GM19324 (cell line): ENCODE data around the gene GMFB.

Source experiments
- ATAC-seq: cut with Tn5 transposase; IDR thresholded peaks from one replicate; pipeline ENCODE4 v1.9.1; 2021; ENCODE audit warnings: mild to moderate bottlenecking, moderate library complexity; ENCODE audit not compliant: unreplicated experiment, low FRiP score

The GMFB gene

GRCh38 chr14:54493293-54493692 lies 4.5 kb upstream of the GMFB start:
- ATAC-seq: no peak

- ATAC-seq: no peak
These were observed 1.8 kb upstream of the GMFB start for GRCh38 chr14:54490445-54491175.

GRCh38 chr14:54489731-54490444 lies 1.1 kb upstream of the GMFB start:
- no peak for ATAC-seq

- peak; percentile 10 for ATAC-seq
These were observed 521 bp upstream of the GMFB start for GRCh38 chr14:54489318-54489683.

GRCh38 chr14:54488318-54488645 lies 498 bp downstream of the GMFB start:
- ATAC-seq: no peak

GRCh38 chr14:54487771-54488170 lies 1.0 kb downstream of the GMFB start:
- no peak for ATAC-seq

GRCh38 chr14:54486685-54487084 lies 2.1 kb downstream of the GMFB start:
- ATAC-seq: no peak

- no peak for ATAC-seq
These were observed 4.9 kb downstream of the GMFB start for GRCh38 chr14:54483846-54484245.

- ATAC-seq: no peak
These were observed 5.6 kb downstream of the GMFB start for GRCh38 chr14:54483073-54483745.

- no peak for ATAC-seq
These were observed 7.1 kb downstream of the GMFB start for GRCh38 chr14:54481695-54482094.

- no peak for ATAC-seq
These were observed 7.8 kb downstream of the GMFB start for GRCh38 chr14:54480830-54481562.

GRCh38 chr14:54478636-54479215 lies 10.1 kb downstream of the GMFB start:
- ATAC-seq: no peak

- ATAC-seq: no peak
These were observed 12.9 kb downstream of the GMFB start for GRCh38 chr14:54475911-54476310.

GRCh38 chr14:54475187-54475899 lies 13.4 kb downstream of the GMFB start:
- no peak for ATAC-seq

- no peak for ATAC-seq
These were observed 14.5 kb downstream of the GMFB start for GRCh38 chr14:54474232-54474793.

GRCh38 chr14:54472315-54472714 lies 16.5 kb downstream of the GMFB start:
- ATAC-seq: no peak

- ATAC-seq: no peak
These were observed 17.1 kb downstream of the GMFB start for GRCh38 chr14:54471641-54472040.

- ATAC-seq: no peak
These were observed 18.1 kb downstream of the GMFB start for GRCh38 chr14:54470701-54471100.

GRCh38 chr14:54467280-54467679 lies 21.5 kb downstream of the GMFB start:
- no peak for ATAC-seq

GRCh38 chr14:54465654-54466053 lies 23.1 kb downstream of the GMFB start:
- no peak for ATAC-seq
